Measurements from ENCODE around the gene SHKBP1.

SHKBP1 gene

GRCh38 chr19:40600570-40601133, 24.0 kb downstream of the SHKBP1 start:
- Histone ChIP-seq H3K27me3 (ENCODE audit: insufficient read depth, low read depth, severe bottlenecking) (no peaks in the 10 kb centered on the region), H3K27ac (no peak overlapping the region)
- no peak for DNase-seq

GRCh38 chr19:40601134-40601974, 24.7 kb downstream of the SHKBP1 start, which contains the start of gene LTBP4:
LTBP4 (plus strand) TSS chr19:40601369; CDS start chr19:40601388, 19 bp downstream.
- no peak for DNase-seq
- Histone ChIP-seq H3K36me3 (peaks cover 26% of the 10 kb centered on the region), H3K4me3 (ENCODE audit: low read depth, low read length) (no peak within 1 kb of the TSS), H3K27me3 (ENCODE audit: insufficient read depth, low read depth, severe bottlenecking) (no peaks in the 10 kb centered on the region), H3K27ac (no peak within 1 kb of the TSS), H3K9me3 (ENCODE audit: severe bottlenecking) (no peaks in the 10 kb centered on the region)
- TF ChIP-seq CTCF (IDR thresholded peaks at IDR 0.05; ENCODE audit: low read depth, low read length), result no peak

More at GRCh38 chr19:40600570-40601133, 24.0 kb downstream of the SHKBP1 start:
- Histone ChIP-seq H3K4me3 (ENCODE audit: low read depth, low read length) (no peak overlapping the region), H3K36me3 (peaks cover 22% of the 10 kb centered on the region), H3K9me3 (ENCODE audit: severe bottlenecking) (no peaks in the 10 kb centered on the region)
- TF ChIP-seq CTCF (IDR thresholded peaks at IDR 0.05; ENCODE audit: low read depth, low read length), result no peak

GRCh38 chr19:40603071-40603388, 26.4 kb downstream of the SHKBP1 start:
- TF ChIP-seq CTCF (IDR thresholded peaks at IDR 0.05; ENCODE audit: low read depth, low read length), result no peak
- peak overlapping the region; percentile 43 for H3K4me3 ChIP-seq (ENCODE audit: low read depth, low read length)
- H3K27ac ChIP-seq, result peak overlapping the region; percentile 70
- H3K27me3 ChIP-seq (ENCODE audit: insufficient read depth, low read depth, severe bottlenecking), result no peaks in the 10 kb centered on the region
- H3K36me3 ChIP-seq, result peaks cover 35% of the 10 kb centered on the region
- H3K9me3 ChIP-seq (ENCODE audit: severe bottlenecking), result no peaks in the 10 kb centered on the region
- peak; percentile 67 for DNase-seq

GRCh38 chr19:40603389-40604170, 26.9 kb downstream of the SHKBP1 start:
- peaks cover 41% of the 10 kb centered on the region for H3K36me3 ChIP-seq
- peak; percentile 97 for DNase-seq
- H3K27ac ChIP-seq, result peak overlapping the region; percentile 67
- no peak for TF ChIP-seq CTCF (IDR thresholded peaks at IDR 0.05; ENCODE audit: low read depth, low read length)
- H3K9me3 ChIP-seq (ENCODE audit: severe bottlenecking), result no peaks in the 10 kb centered on the region
- no peaks in the 10 kb centered on the region for H3K27me3 ChIP-seq (ENCODE audit: insufficient read depth, low read depth, severe bottlenecking)
- peak overlapping the region; percentile 43 for H3K4me3 ChIP-seq (ENCODE audit: low read depth, low read length)

- no peak for DNase-seq
- TF ChIP-seq CTCF (IDR thresholded peaks at IDR 0.05; ENCODE audit: low read depth, low read length), result no peak
- Histone ChIP-seq H3K27me3 (ENCODE audit: insufficient read depth, low read depth, severe bottlenecking) (no peaks in the 10 kb centered on the region), H3K27ac (peak overlapping the region; percentile 67; the same call in 1 of the 2 replicates), H3K4me3 (ENCODE audit: low read depth, low read length) (no peak overlapping the region), H3K9me3 (ENCODE audit: severe bottlenecking) (no peaks in the 10 kb centered on the region), H3K36me3 (peaks cover 37% of the 10 kb centered on the region)
Measured at GRCh38 chr19:40604171-40604646, 27.5 kb downstream of the SHKBP1 start.

Measured in WERI-Rb-1 (cell line).